K562 (cell line): Measurements from ENCODE around the gene SERTAD2. TPM values are rescaled to one million over a fixed set of nuclear protein-coding genes. Genes with fewer than 3 reads are reported as not detected.

Experiments used
- CEBPZ ChIP-seq: fragments of 150-350 bp; IDR thresholded peaks from 2 replicates; pipeline ENCODE4 v1.6.1; 2014; ENCODE audit warnings: low read depth, mild to moderate bottlenecking, low read length, borderline replicate concordance
- CHD4 ChIP-seq: fragments of 200-600 bp; sonication (generic); IDR thresholded peaks from 3 replicates; pipeline ENCODE4 v1.6.1; 2012; ENCODE audit warnings: low read depth, mild to moderate bottlenecking, mixed read lengths, low read length, inconsistent platforms; ENCODE audit not compliant: insufficient read depth, insufficient replicate concordance, poor library complexity, severe bottlenecking
- RREB1 ChIP-seq: fragments of 250-450 bp; sonication (Bioruptor Pico); IDR thresholded peaks from 2 replicates; pipeline ENCODE4 v1.4.0; 2020
- ZNF830 ChIP-seq: fragments of 250-450 bp; sonication (Bioruptor Pico); IDR thresholded peaks from 2 replicates; pipeline ENCODE4 v1.5.0; 2021; ENCODE audit warnings: mild to moderate bottlenecking
- polyA plus RNA-seq, 8 experiments: library from polyadenylated mRNA; depleted of rRNA in 4 of 8; stranded (reverse) in 5 of 8; unstranded in 3 of 8; fragments of >200 nt; fragmentation: Nextera tagmentation in 2 of 8; fragmentation: Illumina TruSeq in 1 of 8; extraction: Ambion mirVana in 2 of 8; extraction: Trizol in 1 of 8; gene quantifications; 2 replicates each; pipeline versions ENCODE4 v1.2.1 to v1.2.3, GENCODE V29; 2011 to 2014; ENCODE audit warnings: inconsistent platforms in 1 of 8, missing spikeins in 1 of 8
- total RNA-seq, 7 experiments: library from RNA; depleted of rRNA in 6 of 7; stranded (reverse); fragments of >200 nt in 6 of 7; fragmentation: Illumina TruSeq in 2 of 7; extraction: Trizol in 2 of 7; gene quantifications; 2 replicates each; pipeline versions ENCODE4 v1.2.1 to v1.2.3, GENCODE V29; 2011 to 2021; ENCODE audit warnings: low replicate concordance in 1 of 7

SERTAD2 gene
- total and polyA plus RNA-seq, 9 of the 15 experiments (the other 6 are each of a cell fraction or from before 2014, with no cell fraction given) = 3.0 to 12.5 (median 6.1) TPM

GRCh38 chr2:64678771-64679590 lies 25.3 kb upstream of the SERTAD2 start (continued):
- TF ChIP-seq RREB1 (CRISPR knock-in tag) (no peak), CHD4 (no peak), ZNF830 (CRISPR knock-in tag) (no peak), CEBPZ (no peak)
